SK-N-MC (cell line): Measurements from ENCODE around the gene PPP1R12B.
"Not testable (repeated sequence)": the region's sequence is repeated elsewhere in the genome, so short reads cannot be mapped to it uniquely, and the experiment has no call there.

ENCODE experiments used
- DNase-seq: peaks from one replicate; pipeline ENCODE4 v3.0.0-alpha.2; 2011; ENCODE audit warnings: low read depth, low spot score
- H3K27ac ChIP-seq: fragments of 200-600 bp; sonication (generic); 2 replicates; pipeline ENCODE4 v1.5.1; 2016; ENCODE audit warnings: mixed run types
- H3K36me3 ChIP-seq: fragments of 200-600 bp; sonication (generic); 2 replicates; pipeline ENCODE4 v1.6.1; 2017; ENCODE audit warnings: antibody characterized with exemption, low read length, mixed read lengths; ENCODE audit not compliant: insufficient read depth
- H3K4me3 ChIP-seq: fragments of 200-600 bp; sonication (generic); 2 replicates; pipeline ENCODE4 v1.5.1; 2016
- H3K9ac ChIP-seq: fragments of 200-600 bp; sonication (generic); 2 replicates; pipeline ENCODE4 v1.8.0; 2017; ENCODE audit warnings: mixed run types, mixed read lengths; ENCODE audit not compliant: insufficient read length
- H3K9me3 ChIP-seq: fragments of 200-600 bp; sonication (generic); 2 replicates; pipeline ENCODE4 v1.6.1; 2017; ENCODE audit warnings: low read depth, mild to moderate bottlenecking, antibody characterized with exemption, low read length, moderate library complexity, mixed read lengths
- EZH2 ChIP-seq: fragments of 200-600 bp; sonication (generic); IDR thresholded peaks from one replicate; pipeline ENCODE4 v1.6.1; 2017; ENCODE audit warnings: antibody characterized with exemption
- FOXP2 ChIP-seq: optimal IDR thresholded peaks from 2 replicates; pipeline ENCODE3; 2011; ENCODE audit warnings: mild to moderate bottlenecking, moderate library complexity; ENCODE audit not compliant: insufficient read depth; ENCODE audit errors: extremely low read length, control extremely low read depth
- POLR2AphosphoS5 ChIP-seq: IDR thresholded peaks from 2 replicates; pipeline ENCODE4 v1.6.1; 2012; ENCODE audit warnings: mild to moderate bottlenecking, low read depth, low read length, borderline replicate concordance

Gene PPP1R12B

GRCh38 chr1:202616355-202616915 lies 267.9 kb downstream of the PPP1R12B start:
- DNase-seq, result no peak
- H3K27ac ChIP-seq, result peak overlapping the region; percentile 71; the same call in 1 of the 2 replicates

GRCh38 chr1:202619012-202619411 lies 270.5 kb downstream of the PPP1R12B start:
- H3K36me3 ChIP-seq, H3K4me3 ChIP-seq, H3K9ac ChIP-seq, H3K9me3 ChIP-seq, DNase-seq, H3K27ac ChIP-seq: not testable (repeated sequence)

More at GRCh38 chr1:202616355-202616915, 267.9 kb downstream of the PPP1R12B start:
- Histone ChIP-seq H3K9me3 (no peaks in the 10 kb centered on the region), H3K9ac (no peak overlapping the region), H3K4me3 (peak overlapping the region; percentile 63; the same call in 1 of the 2 replicates), H3K36me3 (no peaks in the 10 kb centered on the region)
- no peak for TF ChIP-seq POLR2AphosphoS5
- TF ChIP-seq EZH2, result no peak
- no peak for TF ChIP-seq FOXP2

- H3K36me3 ChIP-seq, result no peaks in the 10 kb centered on the region
- H3K27ac ChIP-seq, result no peak overlapping the region
- no peak overlapping the region for H3K9ac ChIP-seq
- no peak overlapping the region for H3K4me3 ChIP-seq
- no peak for DNase-seq
- H3K9me3 ChIP-seq, result no peaks in the 10 kb centered on the region
- TF ChIP-seq POLR2AphosphoS5 (no peak), FOXP2 (no peak), EZH2 (no peak)
Measured at GRCh38 chr1:202619505-202619904, 271.0 kb downstream of the PPP1R12B start.

- DNase-seq, H3K36me3 ChIP-seq, H3K9me3 ChIP-seq: not testable (repeated sequence)
Measured at GRCh38 chr1:202620036-202620435, 271.5 kb downstream of the PPP1R12B start.

GRCh38 chr1:202621446-202621845 lies 272.9 kb downstream of the PPP1R12B start:
- no peak overlapping the region for H3K9ac ChIP-seq
- no peak for DNase-seq
- no peaks in the 10 kb centered on the region for H3K9me3 ChIP-seq
- TF ChIP-seq POLR2AphosphoS5 (no peak), EZH2 (no peak), FOXP2 (no peak)
- no peak overlapping the region for H3K4me3 ChIP-seq
- H3K36me3 ChIP-seq, result no peaks in the 10 kb centered on the region
- no peak overlapping the region for H3K27ac ChIP-seq

More at GRCh38 chr1:202620036-202620435, 271.5 kb downstream of the PPP1R12B start:
- H3K4me3 ChIP-seq, H3K9ac ChIP-seq, H3K27ac ChIP-seq: not testable (repeated sequence)

GRCh38 chr1:202622388-202622787 lies 273.9 kb downstream of the PPP1R12B start:
- H3K36me3 ChIP-seq, result no peaks in the 10 kb centered on the region
- no peak overlapping the region for H3K4me3 ChIP-seq
- no peak overlapping the region for H3K9ac ChIP-seq
- no peak overlapping the region for H3K27ac ChIP-seq
- DNase-seq, result no peak
- TF ChIP-seq POLR2AphosphoS5 (no peak), FOXP2 (no peak), EZH2 (no peak)
- no peaks in the 10 kb centered on the region for H3K9me3 ChIP-seq

- Histone ChIP-seq H3K9ac (no peak overlapping the region), H3K4me3 (no peak overlapping the region)
- no peak for DNase-seq
Measured at GRCh38 chr1:202623075-202623474, 274.6 kb downstream of the PPP1R12B start.

GRCh38 chr1:202623476-202623875 lies 275.0 kb downstream of the PPP1R12B start:
- DNase-seq, H3K4me3 ChIP-seq, H3K9ac ChIP-seq, H3K36me3 ChIP-seq, H3K9me3 ChIP-seq, H3K27ac ChIP-seq: not testable (repeated sequence)

More at GRCh38 chr1:202623075-202623474, 274.6 kb downstream of the PPP1R12B start:
- no peak overlapping the region for H3K27ac ChIP-seq
- TF ChIP-seq POLR2AphosphoS5 (no peak), FOXP2 (no peak), EZH2 (no peak)
- no peaks in the 10 kb centered on the region for H3K9me3 ChIP-seq
- H3K36me3 ChIP-seq, result no peaks in the 10 kb centered on the region

GRCh38 chr1:202624088-202624780 lies 275.7 kb downstream of the PPP1R12B start:
- Histone ChIP-seq H3K36me3 (no peaks in the 10 kb centered on the region), H3K27ac (no peak overlapping the region), H3K9me3 (no peaks in the 10 kb centered on the region), H3K4me3 (no peak overlapping the region), H3K9ac (no peak overlapping the region)
- DNase-seq, result no peak
- no peak for TF ChIP-seq FOXP2
- TF ChIP-seq POLR2AphosphoS5, result no peak
- no peak for TF ChIP-seq EZH2
